HepG2 (cell line): Measurements from ENCODE around the gene QKI. TPM values are rescaled to one million over a fixed set of nuclear protein-coding genes. Genes with fewer than 3 reads are reported as not detected.
A peak's percentile ranks its signal among the peaks of the same experiment; 100 is the strongest.

Experiments used
- ATAC-seq: fragments of 200-7000 bp; cut with Tn5 transposase; 3 replicates; pipeline ENCODE4 v1.9.1; 2020; ENCODE audit warnings: mild to moderate bottlenecking, moderate library complexity
- BruUV-seq: library from RNA; stranded (reverse); fragments of 400-500 nt; replicated peaks from 2 replicates; lab custom pipeline; 2021; lab: Mats Ljungman, UMichigan
- CTCF ChIA-PET: fragments of 300-600 bp; formaldehyde crosslinking; extraction: SDS; loops from one replicate; lab custom pipeline; 2021; ENCODE audit warnings: low total read pairs, inconsistent platforms, low intra/inter-chr PET ratio; lab: Yijun Ruan, JAX
- POLR2A ChIA-PET: fragments of 350-600 bp; sonication (Branson Sonifier 250); formaldehyde crosslinking; loops from one replicate; lab custom pipeline; 2020; ENCODE audit warnings: antibody characterized with exemption, inconsistent platforms; lab: Yijun Ruan, JAX
- DNase-seq: peaks from one replicate; pipeline ENCODE4 v3.0.0-alpha.2; 2015; ENCODE audit warnings: low spot score
- FAIRE-seq: peaks from 3 replicates; lab custom pipeline; 2011; peaks lifted over from hg19 to GRCh38; lab: Jason Lieb, UNC
- H2AFZ ChIP-seq: one replicate; pipeline ENCODE4 v1.6.1; 2011; ENCODE audit warnings: low read length, inconsistent platforms
- H3K27ac ChIP-seq: fragments of 300-600 bp; 3 replicates; pipeline ENCODE4 v1.8.0; 2011; ENCODE audit warnings: mixed run types, mild to moderate bottlenecking, mixed read lengths, low read length, inconsistent platforms; ENCODE audit not compliant: insufficient read depth; ENCODE audit errors: extremely low read length
- H3K27me3 ChIP-seq, 2 experiments: fragments of 200-600 bp in 1 of 2; 2 replicates in 1 of 2; 3 replicates in 1 of 2; pipeline versions ENCODE4 v1.6.0 to v1.8.0; 2011; ENCODE audit warnings: low read length in 2 of 2, mild to moderate bottlenecking in 2 of 2, moderate library complexity in 2 of 2, inconsistent platforms in 1 of 2; ENCODE audit not compliant: insufficient read depth in 2 of 2, control insufficient read depth in 1 of 2
- H3K36me3 ChIP-seq, 2 experiments: fragments of 200-600 bp in 1 of 2; replicated peaks in 1 of 2; 2 replicates in 1 of 2; 3 replicates in 1 of 2; pipeline versions ENCODE4 v1.5.1 to v1.8.0; 2011; ENCODE audit warnings: low read length in 2 of 2, inconsistent platforms in 1 of 2; ENCODE audit not compliant: insufficient read depth in 2 of 2, control insufficient read depth in 1 of 2
- H3K4me1 ChIP-seq: 2 replicates; pipeline ENCODE4 v1.5.1; 2012; ENCODE audit warnings: low read length, inconsistent platforms; ENCODE audit not compliant: insufficient read depth
- H3K4me2 ChIP-seq: 2 replicates; pipeline ENCODE4 v1.6.0; 2011; ENCODE audit warnings: low read depth, low read length, inconsistent platforms
- H3K4me3 ChIP-seq, 3 experiments: fragments of 200-600 bp in 1 of 3; sonication (generic), shearing (Covaris generic) in 1 of 3; replicated peaks in 1 of 3; 2 replicates each; pipeline ENCODE4 v1.5.1; 2011 to 2016; ENCODE audit warnings: low read length in 3 of 3, inconsistent platforms in 2 of 3, low read depth in 2 of 3, mild to moderate bottlenecking in 2 of 3, control low read depth in 1 of 3, mixed read lengths in 1 of 3; ENCODE audit not compliant: insufficient read depth in 1 of 3
- H3K79me2 ChIP-seq: one replicate; pipeline ENCODE4 v1.6.1; 2011; ENCODE audit warnings: low read length, inconsistent platforms; ENCODE audit not compliant: insufficient read depth
- H3K9ac ChIP-seq: 2 replicates; pipeline ENCODE4 v1.6.0; 2011; ENCODE audit warnings: mild to moderate bottlenecking, low read depth, low read length, inconsistent platforms; ENCODE audit not compliant: insufficient read depth
- H3K9me3 ChIP-seq: 2 replicates; pipeline ENCODE4 v1.5.1; 2012; ENCODE audit warnings: mild to moderate bottlenecking, low read length
- H4K20me1 ChIP-seq: 2 replicates; pipeline ENCODE4 v1.6.0; 2011; ENCODE audit warnings: inconsistent platforms, mild to moderate bottlenecking, low read length, moderate library complexity; ENCODE audit not compliant: insufficient read depth
- ERF ChIP-seq: IDR thresholded peaks from 2 replicates; pipeline ENCODE4 v1.6.1; 2018; ENCODE audit warnings: missing biosample characterization, missing genetic modification reagents
- FOXA1 ChIP-seq, 2 experiments: fragments of 450-650 bp in 1 of 2; sonication (generic) in 1 of 2; formaldehyde crosslinking in 1 of 2; IDR thresholded peaks; 2 replicates each; pipeline versions ENCODE4 v1.4.0 to v1.6.1; 2016 to 2020; ENCODE audit warnings: missing genetic modification reagents in 1 of 2
- HCFC1 ChIP-seq: fragments of 150-350 bp; IDR thresholded peaks from 2 replicates; pipeline ENCODE4 v1.6.1; 2014; ENCODE audit warnings: low read depth, low read length
- KAT8 ChIP-seq: IDR thresholded peaks from 2 replicates; pipeline ENCODE4 v1.6.1; 2016; ENCODE audit warnings: missing genetic modification reagents, missing compliant biosample characterization
- MED8 ChIP-seq: sonication (generic); formaldehyde crosslinking; IDR thresholded peaks from 2 replicates; pipeline ENCODE4 v1.8.1; 2023; ENCODE audit warnings: mild to moderate bottlenecking, missing genetic modification reagents; ENCODE audit not compliant: insufficient replicate concordance
- MEIS2 ChIP-seq: sonication (generic); formaldehyde crosslinking; IDR thresholded peaks from 2 replicates; pipeline ENCODE4 v1.9.0; 2021; ENCODE audit warnings: mild to moderate bottlenecking, missing genetic modification reagents
- SRY ChIP-seq: sonication (generic); formaldehyde crosslinking; IDR thresholded peaks from 2 replicates; pipeline ENCODE4 v1.8.0; 2022; ENCODE audit warnings: mild to moderate bottlenecking, missing genetic modification reagents
- TBP ChIP-seq: sonication (generic); formaldehyde crosslinking; IDR thresholded peaks from 2 replicates; pipeline ENCODE4 v1.5.0; 2020; ENCODE audit warnings: missing genetic modification reagents
- TBX2 ChIP-seq: sonication (generic); formaldehyde crosslinking; IDR thresholded peaks from 2 replicates; pipeline ENCODE4 v1.5.0; 2020; ENCODE audit warnings: missing genetic modification reagents, mild to moderate bottlenecking, borderline replicate concordance
- TRIM24 ChIP-seq: sonication (generic); formaldehyde crosslinking; IDR thresholded peaks from 2 replicates; pipeline ENCODE4 v1.8.0; 2022; ENCODE audit warnings: mild to moderate bottlenecking, missing genetic modification reagents
- ZNF276 ChIP-seq: sonication (generic); formaldehyde crosslinking; IDR thresholded peaks from 2 replicates; pipeline ENCODE4 v1.4.0; 2020; ENCODE audit warnings: mild to moderate bottlenecking, low read depth, missing genetic modification reagents
- ZNF7 ChIP-seq: IDR thresholded peaks from 2 replicates; pipeline ENCODE4 v1.6.1; 2016; ENCODE audit warnings: missing biosample characterization, missing genetic modification reagents
- WGBS: methylation state at CpG from one replicate; pipeline ENCODE4 v1.1.6; 2017; ENCODE audit warnings: low lambda C conversion rate; 5-methylcytosine and 5-hydroxymethylcytosine counted together
- in situ Hi-C: cut with HindIII; loops from 2 replicates; pipeline ENCODE4 v1.10.0; 2017; ENCODE audit warnings: low pct_unique_long_range_greater_than_20kb; ENCODE audit not compliant: extremely low pct_ligation_motif_present
- intact Hi-C: fragments of 100-400 bp; cut with micrococcal nuclease; formaldehyde crosslinking; loops from one replicate; pipeline ENCODE4 v1.10.0; 2022; ENCODE audit not compliant: unreplicated experiment
- polyA plus RNA-seq, 8 experiments: library from polyadenylated mRNA; depleted of rRNA in 3 of 8; stranded (reverse) in 7 of 8; unstranded in 1 of 8; fragments of >200 nt; fragmentation: Illumina TruSeq in 4 of 8; extraction: Trizol in 4 of 8; gene quantifications; 2 replicates each; pipeline versions ENCODE4 v1.2.1 to v1.2.3, GENCODE V29; 2011 to 2016; ENCODE audit warnings: low read depth in 4 of 8, missing spikeins in 1 of 8, mixed read lengths in 1 of 8; ENCODE audit not compliant: insufficient read depth in 1 of 8
- total RNA-seq, 5 experiments: library from RNA; depleted of rRNA; stranded (reverse); fragments of >200 nt; fragmentation: Illumina TruSeq; extraction: Trizol; gene quantifications; 2 replicates each; pipeline ENCODE4 v1.2.3, GENCODE V29; 2016; ENCODE audit warnings: low read depth in 1 of 5
- TF ChIP-seq, protein P1 (sequence below): IDR thresholded peaks from 2 replicates; pipeline ENCODE4 v1.6.1; 2016; ENCODE audit warnings: missing biosample characterization, missing genetic modification reagents, low read depth

QKI gene
- total and polyA plus RNA-seq, 2 of the 13 experiments (the other 11 are each of a cell fraction or from before 2014, with no cell fraction given) = 136 to 137 TPM

DNA sequence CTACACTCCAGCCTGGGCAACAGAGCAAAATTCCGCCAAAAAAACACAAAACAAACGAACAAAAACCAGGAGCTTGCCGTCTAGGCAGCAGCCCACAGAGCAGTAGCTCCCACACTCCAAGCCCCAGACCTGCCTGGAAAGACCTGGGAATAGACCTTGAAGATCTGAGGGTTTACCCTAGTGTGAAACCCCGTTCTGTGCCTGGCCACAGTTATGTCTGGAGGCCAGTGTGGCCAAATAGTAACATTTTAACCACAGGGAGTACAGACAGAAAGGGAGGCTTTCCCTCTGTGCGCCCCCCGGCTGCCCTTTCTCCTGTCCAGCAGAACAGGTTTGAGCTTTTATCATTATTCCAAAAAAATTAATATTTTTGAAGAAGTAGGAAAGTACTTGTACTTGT, 172.4 kb downstream of the QKI start:
- H3K4me1 ChIP-seq = peaks cover 6% of the 10 kb centered on the region
- H3K36me3 ChIP-seq = no peaks in the 10 kb centered on the region
- BruUV-seq = no TSS peak
- in situ Hi-C loops = no loop called here
- TF ChIP-seq TRIM24 (CRISPR knock-in tag) (no peak), ZNF7 (CRISPR knock-in tag) (peak; percentile 75)
- TF ChIP-seq, all 625 proteins: peak for 1
- ATAC-seq (peak; percentile 13; the same call in 2 of the 3 replicates), FAIRE-seq (no peak), DNase-seq (no peak)
- no peak overlapping the region for H3K4me3 ChIP-seq
- H3K4me2 ChIP-seq = no peak overlapping the region
- H3K79me2 ChIP-seq = no peaks in the 10 kb centered on the region
- CTCF ChIA-PET = no interaction called here
- intact Hi-C loops = no loop called here
- POLR2A ChIA-PET = no interaction called here
- H3K9me3 ChIP-seq = no peaks in the 10 kb centered on the region
- H3K27ac ChIP-seq = no peak overlapping the region
- H3K27me3 ChIP-seq = no peaks in the 10 kb centered on the region
- WGBS = 50% methylated on average over 6 of the region's 6 CpGs
- H3K9ac ChIP-seq = no peak overlapping the region
- H2AFZ ChIP-seq = no peak overlapping the region
- H4K20me1 ChIP-seq = no peaks in the 10 kb centered on the region

- CTCF ChIA-PET = no interaction called here
- FAIRE-seq = no peak
- no peak for ATAC-seq
Observed at GRCh38 chr6:163588220-163588919, 173.9 kb downstream of the QKI start.

More at GRCh38 chr6:163588220-163588919, 173.9 kb downstream of the QKI start:
- H3K9me3 ChIP-seq = peaks cover 9% of the 10 kb centered on the region; the same call in 1 of the 2 replicates
- no peaks in the 10 kb centered on the region for H4K20me1 ChIP-seq
- in situ Hi-C loops = no loop called here
- H2AFZ ChIP-seq = no peak overlapping the region
- no peaks in the 10 kb centered on the region for H3K27me3 ChIP-seq
- POLR2A ChIA-PET = no interaction called here
- peaks cover 6% of the 10 kb centered on the region for H3K4me1 ChIP-seq
- 74% methylated on average over 22 of the region's 22 CpGs for WGBS
- H3K36me3 ChIP-seq = no peaks in the 10 kb centered on the region
- no peak for TF ChIP-seq KAT8
- TF ChIP-seq ERF (CRISPR knock-in tag) = no peak
- no peak for TF ChIP-seq TBP (CRISPR knock-in tag)
- TF ChIP-seq ZNF7 (CRISPR knock-in tag) = no peak
- TF ChIP-seq HCFC1 = no peak
- TF ChIP-seq MEIS2 (CRISPR knock-in tag) = no peak
- TF ChIP-seq FOXA1 (IDR thresholded peaks at IDR 0.05) = no peak
- no peak for TF ChIP-seq FOXA1 (CRISPR knock-in tag; IDR thresholded peaks at IDR 0.05)
- TF ChIP-seq TBX2 (CRISPR knock-in tag) = no peak
- TF ChIP-seq, protein P1, sequence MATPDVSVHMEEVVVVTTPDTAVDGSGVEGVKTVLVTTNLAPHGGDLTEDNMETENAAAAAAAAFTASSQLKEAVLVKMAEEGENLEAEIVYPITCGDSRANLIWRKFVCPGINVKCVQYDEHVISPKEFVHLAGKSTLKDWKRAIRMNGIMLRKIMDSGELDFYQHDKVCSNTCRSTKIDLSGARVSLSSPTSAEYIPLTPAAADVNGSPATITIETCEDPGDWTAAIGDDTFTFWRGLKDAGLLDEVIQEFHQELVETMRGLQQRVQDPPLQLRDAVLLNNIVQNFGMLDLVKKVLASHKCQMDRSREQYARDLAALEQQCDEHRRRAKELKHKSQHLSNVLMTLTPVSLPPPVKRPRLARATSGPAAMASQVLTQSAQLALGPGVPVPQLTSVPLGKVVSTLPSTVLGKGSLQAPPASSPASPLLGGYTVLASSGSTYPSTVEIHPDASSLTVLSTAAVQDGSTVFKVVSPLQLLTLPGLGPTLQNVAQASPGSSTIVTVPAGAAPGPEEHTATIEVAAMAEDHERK (CRISPR knock-in tag) = no peak
- TF ChIP-seq ZNF276 (CRISPR knock-in tag) = no peak
- TF ChIP-seq MED8 (CRISPR knock-in tag) = no peak
- TF ChIP-seq SRY (CRISPR knock-in tag) = no peak
- TF ChIP-seq, all 625 proteins: peak for 0
- Histone ChIP-seq H3K4me2 (no peak overlapping the region), H3K27ac (no peak overlapping the region), H3K4me3 (no peak overlapping the region), H3K9ac (no peak overlapping the region), H3K79me2 (no peaks in the 10 kb centered on the region)
- no TSS peak for BruUV-seq
- no peak for DNase-seq
- intact Hi-C loops = no loop called here
